IMR-90 (cell line): Measurements from ENCODE around the gene NSUN7. TPM values are rescaled to one million over a fixed set of nuclear protein-coding genes. Genes with fewer than 3 reads are reported as not detected.

Experiments used
- ATAC-seq: fragments of 200-7000 bp; cut with Tn5 transposase; 2 replicates; pipeline ENCODE4 v1.9.1; 2020; ENCODE audit warnings: low read depth, mild to moderate bottlenecking, moderate library complexity
- BruUV-seq: library from RNA; stranded (reverse); fragments of 400-500 nt; replicated peaks from 2 replicates; lab custom pipeline; 2021; lab: Mats Ljungman, UMichigan
- CTCF ChIA-PET: fragments of 300-600 bp; formaldehyde crosslinking; extraction: SDS; loops from one replicate; lab custom pipeline; 2021; ENCODE audit warnings: antibody characterized with exemption; lab: Yijun Ruan, JAX
- POLR2A ChIA-PET: fragments of 300-600 bp; sonication (Branson Sonifier 250); formaldehyde crosslinking; loops from one replicate; lab custom pipeline; 2022; ENCODE audit warnings: antibody characterized with exemption; ENCODE audit not compliant: unreplicated experiment; lab: Charles Lee
- DNase-seq: peaks from one replicate; pipeline ENCODE4 v3.0.0; 2013
- H2AFZ ChIP-seq: replicated peaks from 2 replicates; pipeline ENCODE3; 2013; ENCODE audit warnings: low read length, mild to moderate bottlenecking; ENCODE audit not compliant: poor library complexity
- H2AK5ac ChIP-seq: 2 replicates; pipeline ENCODE4 v1.6.1; 2013; ENCODE audit warnings: low read depth, low read length, inconsistent platforms
- H2AK9ac ChIP-seq: replicated peaks from 2 replicates; pipeline ENCODE3; 2013; ENCODE audit warnings: mild to moderate bottlenecking, low read depth, low read length, moderate library complexity; ENCODE audit not compliant: poor library complexity
- H2BK120ac ChIP-seq: 2 replicates; pipeline ENCODE4 v1.6.1; 2013; ENCODE audit warnings: low read depth, low read length, inconsistent platforms
- H2BK15ac ChIP-seq: 3 replicates; pipeline ENCODE4 v1.6.1; 2013; ENCODE audit warnings: low read depth, low read length, inconsistent platforms
- H2BK20ac ChIP-seq: 2 replicates; pipeline ENCODE4 v1.6.1; 2013; ENCODE audit warnings: low read depth, mild to moderate bottlenecking, inconsistent platforms, low read length, moderate library complexity
- H2BK5ac ChIP-seq: 2 replicates; pipeline ENCODE4 v1.6.1; 2013; ENCODE audit warnings: mild to moderate bottlenecking, low read depth, low read length, inconsistent platforms; ENCODE audit not compliant: poor library complexity, severe bottlenecking
- H3K14ac ChIP-seq: replicated peaks from 2 replicates; pipeline ENCODE4 v1.6.1; 2013; ENCODE audit warnings: low read depth, low read length, inconsistent platforms
- H3K18ac ChIP-seq: 2 replicates; pipeline ENCODE4 v1.6.1; 2013; ENCODE audit warnings: low read depth, low read length, control low read depth
- H3K23ac ChIP-seq: 2 replicates; pipeline ENCODE4 v1.6.1; 2013; ENCODE audit warnings: low read depth, low read length, inconsistent platforms
- H3K27ac ChIP-seq: 2 replicates; pipeline ENCODE4 v1.5.1; 2013; ENCODE audit warnings: mild to moderate bottlenecking, control low read depth, low read length; ENCODE audit not compliant: insufficient read depth
- H3K27me3 ChIP-seq: 2 replicates; pipeline ENCODE4 v1.6.1; 2013; ENCODE audit warnings: low read length; ENCODE audit not compliant: control insufficient read depth, insufficient read depth
- H3K36me3 ChIP-seq: 2 replicates; pipeline ENCODE4 v1.6.1; 2013; ENCODE audit warnings: low read length, mixed read lengths; ENCODE audit not compliant: control insufficient read depth, insufficient read depth
- H3K4ac ChIP-seq: 2 replicates; pipeline ENCODE4 v1.6.1; 2013; ENCODE audit warnings: low read depth, low read length, inconsistent platforms
- H3K4me1 ChIP-seq: 2 replicates; pipeline ENCODE4 v1.6.1; 2013; ENCODE audit warnings: low read length, mixed read lengths; ENCODE audit not compliant: control insufficient read depth, insufficient read depth
- H3K4me2 ChIP-seq: 2 replicates; pipeline ENCODE4 v1.6.1; 2013; ENCODE audit warnings: low read depth, mild to moderate bottlenecking, control low read depth, low read length, moderate library complexity
- H3K4me3 ChIP-seq: 2 replicates; pipeline ENCODE4 v1.5.1; 2013; ENCODE audit warnings: low read depth, mild to moderate bottlenecking, control low read depth, low read length, moderate library complexity; ENCODE audit not compliant: insufficient read depth
- H3K56ac ChIP-seq: 2 replicates; pipeline ENCODE4 v1.6.1; 2013; ENCODE audit warnings: low read length, inconsistent platforms; ENCODE audit not compliant: insufficient read depth; ENCODE audit errors: extremely low read depth
- H3K79me1 ChIP-seq, 2 experiments: 2 replicates each; pipeline ENCODE4 v1.6.1; 2013; ENCODE audit warnings: low read length in 2 of 2, inconsistent platforms in 1 of 2, low read depth in 1 of 2
- H3K9ac ChIP-seq: 2 replicates; pipeline ENCODE4 v1.6.1; 2013; ENCODE audit warnings: low read depth, low read length, control low read depth
- H3K9me1 ChIP-seq: 2 replicates; pipeline ENCODE4 v1.6.1; 2013; ENCODE audit warnings: low read length, inconsistent platforms; ENCODE audit not compliant: insufficient read depth
- H3K9me3 ChIP-seq: 2 replicates; pipeline ENCODE4 v1.6.1; 2013; ENCODE audit warnings: low read length; ENCODE audit not compliant: control insufficient read depth, insufficient read depth
- H4K20me1 ChIP-seq: 2 replicates; pipeline ENCODE4 v1.6.1; 2013; ENCODE audit warnings: low read length, inconsistent platforms; ENCODE audit not compliant: insufficient read depth
- H4K5ac ChIP-seq: 2 replicates; pipeline ENCODE4 v1.6.1; 2013; ENCODE audit warnings: mild to moderate bottlenecking, low read depth, low read length, control low read depth
- H4K8ac ChIP-seq, 2 experiments: 2 replicates each; pipeline ENCODE4 v1.6.1; 2013; ENCODE audit warnings: low read depth in 2 of 2, low read length in 2 of 2, control low read depth in 1 of 2, inconsistent platforms in 1 of 2
- H4K91ac ChIP-seq: 2 replicates; pipeline ENCODE4 v1.6.1; 2013; ENCODE audit warnings: low read depth, low read length, inconsistent platforms; ENCODE audit not compliant: insufficient read depth
- BHLHE40 ChIP-seq: fragments of 150-350 bp; IDR thresholded peaks from 2 replicates; pipeline ENCODE4 v1.6.1; 2016; ENCODE audit warnings: mild to moderate bottlenecking, low read depth, low read length
- CEBPB ChIP-seq: IDR thresholded peaks from 2 replicates; pipeline ENCODE4 v1.6.1; 2012; ENCODE audit warnings: low read depth, low read length, improper control_type of control experiment
- CHD1 ChIP-seq: IDR thresholded peaks from 2 replicates; pipeline ENCODE4 v1.6.1; 2012; ENCODE audit warnings: low read depth, low read length, improper control_type of control experiment
- FOS ChIP-seq: fragments of 150-350 bp; IDR thresholded peaks from 2 replicates; pipeline ENCODE4 v1.6.1; 2016; ENCODE audit warnings: low read depth, low read length
- MAFK ChIP-seq: IDR thresholded peaks from 2 replicates; pipeline ENCODE4 v1.6.1; 2012; ENCODE audit warnings: low read depth, low read length, improper control_type of control experiment
- MAZ ChIP-seq: IDR thresholded peaks from 2 replicates; pipeline ENCODE4 v1.6.1; 2012; ENCODE audit warnings: low read depth, mild to moderate bottlenecking, low read length, improper control_type of control experiment, moderate library complexity, borderline replicate concordance
- MXI1 ChIP-seq: IDR thresholded peaks from 2 replicates; pipeline ENCODE4 v1.6.1; 2012; ENCODE audit warnings: low read depth, mild to moderate bottlenecking, low read length, moderate library complexity, borderline replicate concordance
- NFE2L2 ChIP-seq: fragments of 150-350 bp; IDR thresholded peaks from 2 replicates; pipeline ENCODE4 v1.6.1; 2016; ENCODE audit warnings: low read depth, mild to moderate bottlenecking, low read length
- POLR2A ChIP-seq: IDR thresholded peaks from 2 replicates; pipeline ENCODE4 v1.6.1; 2012; ENCODE audit warnings: mild to moderate bottlenecking, low read depth, low read length
- RAD21 ChIP-seq: IDR thresholded peaks from 2 replicates; pipeline ENCODE4 v1.6.1; 2012; ENCODE audit warnings: low read length, improper control_type of control experiment
- RCOR1 ChIP-seq: IDR thresholded peaks from 2 replicates; pipeline ENCODE4 v1.6.1; 2012; ENCODE audit warnings: mild to moderate bottlenecking, low read length, improper control_type of control experiment; ENCODE audit not compliant: insufficient replicate concordance
- RFX5 ChIP-seq: IDR thresholded peaks from 2 replicates; pipeline ENCODE4 v1.8.0; 2012; ENCODE audit warnings: low read depth, mild to moderate bottlenecking, low read length, moderate library complexity
- SMC3 ChIP-seq: fragments of 150-350 bp; IDR thresholded peaks from 2 replicates; pipeline ENCODE4 v1.6.1; 2016; ENCODE audit warnings: low read depth, mild to moderate bottlenecking, antibody characterized with exemption, low read length, moderate library complexity
- WGBS, 2 experiments: methylation state at CpG; one replicate each; pipeline versions ENCODE4 v1.1.5 to v1.1.7; 2013; ENCODE audit warnings: missing lambda C conversion rate in 2 of 2; ENCODE audit not compliant: insufficient read length in 1 of 2; ENCODE audit errors: extremely low coverage in 2 of 2; 5-methylcytosine and 5-hydroxymethylcytosine counted together
- dilution Hi-C: fragments of 300-500 bp; cut with HindIII; formaldehyde crosslinking; loops from one replicate; pipeline ENCODE4 v1.14.3; 2018; ENCODE audit warnings: low sequenced_read_pairs; ENCODE audit not compliant: unreplicated experiment
- in situ Hi-C: fragments of 300-500 bp; cut with MboI; formaldehyde crosslinking; loops from 3 replicates; pipeline ENCODE4 v1.14.3; 2019; ENCODE audit warnings: low sequenced_read_pairs, inconsistent platforms, mixed read lengths
- intact Hi-C: fragments of 100-400 bp; cut with micrococcal nuclease; formaldehyde crosslinking; loops from 2 replicates; pipeline ENCODE4 v1.10.0; 2022
- polyA plus RNA-seq, 3 experiments: library from polyadenylated mRNA; depleted of rRNA; stranded (reverse); fragments of >200 nt; gene quantifications; 2 replicates each; pipeline ENCODE4 v1.2.3, GENCODE V29; 2012; ENCODE audit warnings: low replicate concordance in 1 of 3
- total RNA-seq: library from RNA; depleted of rRNA; stranded (reverse); fragments of >200 nt; gene quantifications from 2 replicates; pipeline ENCODE4 v1.2.3, GENCODE V29; 2012
- TF ChIP-seq, protein P1 (sequence below): fragments of 150-350 bp; IDR thresholded peaks from 2 replicates; pipeline ENCODE4 v1.6.1; 2016; ENCODE audit warnings: low read depth, mild to moderate bottlenecking, low read length, moderate library complexity, borderline replicate concordance
- TF ChIP-seq, protein P2 (sequence below): conservative IDR thresholded peaks from 2 replicates; pipeline ENCODE4 v1.5.1; 2012; ENCODE audit warnings: mild to moderate bottlenecking, low read depth, low read length, improper control_type of control experiment
- TF ChIP-seq, protein P3 (sequence below): fragments of 150-350 bp; IDR thresholded peaks from 2 replicates; pipeline ENCODE4 v1.6.1; 2017; ENCODE audit warnings: mild to moderate bottlenecking, antibody characterized with exemption, low read length, low read depth

Gene NSUN7
- total and polyA plus RNA-seq, 2 of the 4 experiments (the other 2 are of a cell fraction), result not detected

DNA sequence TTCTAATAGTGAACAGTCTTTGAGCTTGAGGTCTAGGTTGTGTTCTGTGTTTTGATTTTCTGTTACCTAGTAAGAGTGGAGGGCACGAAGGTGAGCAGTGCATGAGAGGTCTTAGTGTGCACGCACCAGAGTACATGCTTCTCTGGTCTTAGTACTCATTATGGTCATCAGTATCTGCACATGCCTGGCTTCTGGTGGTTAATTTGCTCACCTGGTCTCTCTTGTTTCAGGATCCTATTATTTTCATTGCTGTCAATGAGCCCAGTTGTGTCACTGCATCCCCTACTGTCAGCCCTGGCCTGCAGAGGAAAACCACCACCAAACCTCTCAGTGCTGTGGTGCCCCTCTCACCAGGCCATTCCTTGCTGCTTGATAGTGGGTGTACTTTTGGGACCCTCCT, 54.8 kb downstream of the NSUN7 start:
- Histone ChIP-seq H3K14ac (no peak overlapping the region), H2AK5ac (no peak overlapping the region), H3K9ac (no peak overlapping the region), H4K8ac (no peak overlapping the region), H3K4me2 (no peak overlapping the region), H2BK15ac (no peak overlapping the region), H2AFZ (no peak overlapping the region), H3K9me3 (no peaks in the 10 kb centered on the region), H2AK9ac (no peak overlapping the region), H4K91ac (no peak overlapping the region), H4K5ac (no peak overlapping the region), H3K79me1 (no peaks in the 10 kb centered on the region), H3K18ac (no peak overlapping the region), H3K27ac (no peak overlapping the region), H3K27me3 (no peaks in the 10 kb centered on the region), H2BK120ac (no peak overlapping the region), H3K4me1 (no peaks in the 10 kb centered on the region), H3K9me1 (no peaks in the 10 kb centered on the region), H2BK20ac (no peak overlapping the region), H3K23ac (no peak overlapping the region), H3K4me3 (no peak overlapping the region), H2BK5ac (no peak overlapping the region), H3K4ac (no peak overlapping the region), H3K56ac (no peak overlapping the region), H4K20me1 (no peaks in the 10 kb centered on the region), H3K36me3 (no peaks in the 10 kb centered on the region)
- BruUV-seq, result no TSS peak
- CTCF ChIA-PET, result no interaction called here
- intact Hi-C loops, result no loop called here
- TF ChIP-seq RCOR1 (no peak), FOS (no peak), POLR2A (no peak), CHD1 (no peak), RAD21 (no peak), RFX5 (no peak), MXI1 (no peak), BHLHE40 (no peak), SMC3 (no peak), CEBPB (no peak), MAFK (no peak), NFE2L2 (no peak), MAZ (no peak)
- TF ChIP-seq, protein P1, sequence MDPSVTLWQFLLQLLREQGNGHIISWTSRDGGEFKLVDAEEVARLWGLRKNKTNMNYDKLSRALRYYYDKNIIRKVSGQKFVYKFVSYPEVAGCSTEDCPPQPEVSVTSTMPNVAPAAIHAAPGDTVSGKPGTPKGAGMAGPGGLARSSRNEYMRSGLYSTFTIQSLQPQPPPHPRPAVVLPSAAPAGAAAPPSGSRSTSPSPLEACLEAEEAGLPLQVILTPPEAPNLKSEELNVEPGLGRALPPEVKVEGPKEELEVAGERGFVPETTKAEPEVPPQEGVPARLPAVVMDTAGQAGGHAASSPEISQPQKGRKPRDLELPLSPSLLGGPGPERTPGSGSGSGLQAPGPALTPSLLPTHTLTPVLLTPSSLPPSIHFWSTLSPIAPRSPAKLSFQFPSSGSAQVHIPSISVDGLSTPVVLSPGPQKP, result no peak
- TF ChIP-seq, protein P2, sequence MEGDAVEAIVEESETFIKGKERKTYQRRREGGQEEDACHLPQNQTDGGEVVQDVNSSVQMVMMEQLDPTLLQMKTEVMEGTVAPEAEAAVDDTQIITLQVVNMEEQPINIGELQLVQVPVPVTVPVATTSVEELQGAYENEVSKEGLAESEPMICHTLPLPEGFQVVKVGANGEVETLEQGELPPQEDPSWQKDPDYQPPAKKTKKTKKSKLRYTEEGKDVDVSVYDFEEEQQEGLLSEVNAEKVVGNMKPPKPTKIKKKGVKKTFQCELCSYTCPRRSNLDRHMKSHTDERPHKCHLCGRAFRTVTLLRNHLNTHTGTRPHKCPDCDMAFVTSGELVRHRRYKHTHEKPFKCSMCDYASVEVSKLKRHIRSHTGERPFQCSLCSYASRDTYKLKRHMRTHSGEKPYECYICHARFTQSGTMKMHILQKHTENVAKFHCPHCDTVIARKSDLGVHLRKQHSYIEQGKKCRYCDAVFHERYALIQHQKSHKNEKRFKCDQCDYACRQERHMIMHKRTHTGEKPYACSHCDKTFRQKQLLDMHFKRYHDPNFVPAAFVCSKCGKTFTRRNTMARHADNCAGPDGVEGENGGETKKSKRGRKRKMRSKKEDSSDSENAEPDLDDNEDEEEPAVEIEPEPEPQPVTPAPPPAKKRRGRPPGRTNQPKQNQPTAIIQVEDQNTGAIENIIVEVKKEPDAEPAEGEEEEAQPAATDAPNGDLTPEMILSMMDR, result no peak
- TF ChIP-seq, protein P3, sequence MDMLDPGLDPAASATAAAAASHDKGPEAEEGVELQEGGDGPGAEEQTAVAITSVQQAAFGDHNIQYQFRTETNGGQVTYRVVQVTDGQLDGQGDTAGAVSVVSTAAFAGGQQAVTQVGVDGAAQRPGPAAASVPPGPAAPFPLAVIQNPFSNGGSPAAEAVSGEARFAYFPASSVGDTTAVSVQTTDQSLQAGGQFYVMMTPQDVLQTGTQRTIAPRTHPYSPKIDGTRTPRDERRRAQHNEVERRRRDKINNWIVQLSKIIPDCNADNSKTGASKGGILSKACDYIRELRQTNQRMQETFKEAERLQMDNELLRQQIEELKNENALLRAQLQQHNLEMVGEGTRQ, result no peak
- in situ Hi-C loops, result loop anchor here (25.0 kb wide), 1 partner anchor 92 kb away; no protein-coding TSS in a partner anchor
- POLR2A ChIA-PET, result interaction anchor here (0.6 kb wide), 1 partner anchor 87 kb away, joined by 3 read pairs; no protein-coding TSS in a partner anchor
- dilution Hi-C loops, result no loop called here
- 100% methylated on average over 1 of the region's 2 CpGs; no CpG with 5 or more reads in 1 of the 2 experiments for WGBS, 2 experiments
- ATAC-seq (no peak), DNase-seq (no peak)
